HS-27A (cell line): ENCODE data around the gene CEL.

Experiments used
- DNase-seq: peaks from one replicate; pipeline ENCODE4 v3.0.0-alpha.2; 2012; ENCODE audit warnings: low read depth, missing footprints

CEL gene

GRCh38 chr9:133103987-133104505 is 42.3 kb downstream of the CEL start:
- DNase-seq = no peak

DNA sequence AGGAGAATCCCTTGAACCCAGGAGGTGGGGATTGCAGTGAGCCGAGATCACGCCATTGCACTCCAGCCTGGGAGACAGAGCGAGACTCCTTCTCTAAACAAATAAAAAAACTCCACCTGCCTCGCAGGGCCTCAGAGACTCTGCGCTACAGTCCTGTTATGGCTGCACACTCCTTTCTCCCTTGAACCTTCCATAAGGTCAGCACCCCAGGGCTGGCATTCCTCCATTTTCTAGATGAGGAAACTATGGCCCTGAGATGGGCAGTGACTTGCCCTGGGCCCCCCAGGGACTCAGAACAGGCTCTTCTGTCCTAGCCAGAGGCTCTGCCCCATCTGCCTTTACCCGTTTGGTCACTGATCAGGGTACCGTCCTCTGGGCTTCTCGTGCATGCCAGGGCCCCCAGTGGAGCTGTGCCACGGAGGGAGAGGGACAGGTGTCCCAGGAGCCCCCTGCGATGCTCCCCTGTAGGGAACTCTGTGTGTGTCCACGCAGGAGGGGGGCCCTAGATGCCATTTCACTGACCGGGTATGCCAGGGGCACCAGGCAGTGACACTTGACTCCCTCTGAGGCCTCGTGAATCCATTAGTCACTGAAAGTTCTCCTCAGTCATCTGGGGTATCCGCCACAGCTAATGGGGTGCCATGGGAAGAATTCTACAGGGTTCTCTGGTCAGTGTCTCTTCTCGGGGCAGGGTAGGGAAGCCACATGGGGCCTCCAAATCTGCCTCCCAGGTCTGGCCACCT is 43.1 kb downstream of the CEL start:
- DNase-seq = no peak

DNA sequence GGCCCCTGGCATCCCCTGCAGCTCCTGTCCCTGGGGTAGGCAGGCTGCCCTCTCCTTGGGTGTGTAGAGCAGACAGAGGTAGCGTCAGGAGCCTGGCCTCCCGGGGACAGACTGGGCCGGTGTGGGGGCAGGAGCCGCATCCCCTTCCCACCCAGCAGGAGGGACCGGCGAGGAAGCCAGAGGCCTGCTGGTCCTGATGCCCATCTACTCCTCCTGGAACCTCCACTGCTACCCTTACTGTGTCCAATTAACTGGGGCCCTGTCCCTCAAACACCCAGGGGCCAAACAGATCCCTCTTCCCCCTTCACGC is 43.6 kb downstream of the CEL start:
- no peak for DNase-seq

- no peak for DNase-seq
These were observed 44.9 kb downstream of the CEL start for GRCh38 chr9:133106511-133107244.

DNA sequence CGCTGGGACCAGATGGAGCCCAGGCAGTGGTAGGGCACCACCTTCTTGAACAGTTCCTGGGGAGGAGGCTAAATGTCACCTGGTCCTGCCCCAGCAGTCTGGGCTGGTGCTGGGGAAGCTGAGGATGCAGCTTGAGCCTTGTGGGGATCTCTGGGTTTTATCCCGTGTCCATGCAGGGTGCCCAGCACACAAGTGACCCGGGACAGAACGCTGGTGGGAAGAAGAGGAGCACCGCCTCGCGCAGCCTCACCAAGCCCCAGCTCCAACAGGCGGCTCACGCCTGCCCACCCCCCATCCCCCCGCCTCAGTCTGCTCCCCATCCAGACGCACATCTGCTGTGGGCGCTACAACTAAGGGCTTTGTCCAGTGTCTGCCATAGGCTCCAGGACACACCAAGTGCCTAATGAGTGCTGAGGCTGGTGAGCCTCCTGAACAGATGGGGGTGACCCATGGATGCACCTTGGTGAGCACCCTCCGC is 45.5 kb downstream of the CEL start:
- DNase-seq = no peak

DNA sequence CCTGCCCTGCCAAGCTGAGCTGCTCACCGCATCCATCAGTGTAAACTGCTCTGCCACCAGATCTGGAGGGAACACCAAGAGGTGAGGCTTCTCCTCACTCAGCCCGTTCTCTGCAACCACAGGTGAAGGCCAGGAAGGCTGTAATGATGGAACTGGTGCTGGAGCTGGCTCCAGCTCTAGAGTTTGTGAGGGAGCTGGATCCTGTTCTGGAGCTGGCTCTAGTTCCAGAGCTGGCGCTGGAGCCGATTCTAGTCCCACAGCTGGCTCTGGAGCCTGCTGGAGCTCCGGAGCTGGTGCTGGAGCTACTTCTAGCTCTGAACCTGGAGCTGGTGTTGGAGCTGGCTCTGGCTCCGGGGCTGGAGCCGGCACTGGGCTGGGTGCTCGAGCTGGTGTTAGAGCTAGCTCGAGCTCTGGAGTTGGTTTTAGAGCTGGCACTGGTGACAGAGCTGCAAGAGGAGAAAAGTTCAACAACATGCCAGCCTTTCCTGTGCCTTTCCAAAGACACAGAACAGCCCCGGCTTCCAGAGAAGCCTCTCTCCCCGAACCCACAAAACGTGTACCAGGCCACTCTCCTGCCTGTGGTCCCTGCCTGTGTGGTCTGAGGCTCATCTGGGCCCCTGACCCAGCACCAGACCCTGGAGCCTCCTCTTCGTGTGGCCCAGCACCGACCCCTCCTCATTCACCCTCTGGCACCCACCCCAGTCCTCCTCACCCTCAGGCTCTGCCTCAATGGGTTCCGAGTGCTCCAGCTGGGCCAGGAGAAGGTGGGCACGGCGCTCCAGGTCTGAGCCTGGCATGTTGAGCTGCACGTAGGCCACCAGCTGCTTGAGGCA is 46.4 kb downstream of the CEL start:
- no peak for DNase-seq

DNA sequence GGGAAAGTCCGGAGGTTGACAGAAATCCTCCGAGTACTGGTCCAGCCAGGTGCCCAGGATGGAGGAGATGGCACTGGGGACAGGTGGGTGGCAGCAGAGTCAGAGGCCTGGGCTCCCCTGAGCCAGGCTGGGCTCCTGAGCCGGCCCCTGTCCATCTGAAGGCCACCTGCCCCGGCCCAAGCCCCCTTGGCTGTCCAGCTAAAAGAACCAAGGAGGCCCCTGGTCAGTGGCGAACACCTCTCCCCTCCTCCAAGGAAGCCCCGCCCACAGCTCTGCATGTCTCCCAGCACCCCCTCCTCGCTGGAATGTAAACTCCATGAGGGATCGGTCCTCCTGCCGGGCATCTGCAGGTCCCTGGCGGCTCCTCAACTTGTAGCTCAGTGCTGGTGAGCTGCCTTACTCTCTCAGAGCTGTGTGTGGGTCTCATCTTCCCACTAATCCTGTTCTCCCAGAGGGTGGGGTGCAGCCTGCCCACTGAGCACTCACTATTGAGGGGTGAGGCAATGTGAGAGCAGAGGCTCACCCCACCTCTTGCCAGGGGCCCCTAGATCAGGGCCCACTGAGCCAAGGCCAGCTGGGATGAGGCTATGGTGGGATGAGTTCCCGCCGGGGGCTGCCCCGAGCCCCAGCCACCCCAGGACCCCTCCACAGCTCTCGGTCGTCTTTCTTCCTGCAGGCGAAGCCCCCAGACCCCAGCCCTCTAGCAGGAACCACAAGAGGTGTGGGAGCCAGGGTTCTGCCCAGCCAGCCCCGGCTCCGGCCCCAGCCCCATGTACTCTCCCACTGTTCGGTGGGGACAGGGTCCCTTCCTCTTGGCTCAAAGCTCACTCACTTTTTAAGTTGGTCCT is 47.2 kb downstream of the CEL start:
- DNase-seq = no peak

DNA sequence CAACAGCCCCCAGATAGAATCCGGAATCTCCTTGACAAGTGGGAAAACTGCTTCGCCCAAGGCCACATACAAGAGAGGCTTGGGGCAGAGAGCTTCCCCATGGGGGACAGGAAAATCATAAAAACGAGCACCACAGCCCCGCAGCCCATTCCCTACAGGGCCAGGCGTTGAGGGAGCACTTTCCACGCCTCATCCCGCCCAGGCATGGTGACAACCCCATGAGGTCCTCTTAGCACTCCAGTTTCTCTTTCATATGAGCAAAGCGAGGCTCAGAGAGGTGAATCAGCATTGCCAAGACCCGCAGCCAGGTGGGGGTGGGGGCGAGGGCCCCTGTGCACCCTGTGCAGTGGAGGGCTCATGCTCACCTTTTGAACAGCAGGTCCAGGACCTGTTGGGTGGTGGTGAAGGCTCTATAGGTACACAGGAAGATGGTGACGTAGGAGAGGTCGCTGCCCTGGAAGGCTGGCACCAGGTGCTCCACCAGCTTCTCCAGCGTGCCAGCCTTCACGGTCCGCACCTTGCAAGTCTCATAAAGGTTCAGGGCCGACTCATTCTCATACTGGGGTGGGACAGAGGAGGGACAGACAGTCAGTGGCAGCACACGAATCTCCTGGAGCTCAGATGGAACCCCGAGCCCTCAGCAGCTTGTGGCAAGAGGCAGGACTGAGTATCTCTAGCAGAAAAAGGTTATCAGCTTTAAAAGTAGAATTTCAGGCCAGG is 48.3 kb downstream of the CEL start:
- no peak for DNase-seq

GRCh38 chr9:133111808-133112662 is 50.3 kb downstream of the CEL start:
- DNase-seq = no peak

DNA sequence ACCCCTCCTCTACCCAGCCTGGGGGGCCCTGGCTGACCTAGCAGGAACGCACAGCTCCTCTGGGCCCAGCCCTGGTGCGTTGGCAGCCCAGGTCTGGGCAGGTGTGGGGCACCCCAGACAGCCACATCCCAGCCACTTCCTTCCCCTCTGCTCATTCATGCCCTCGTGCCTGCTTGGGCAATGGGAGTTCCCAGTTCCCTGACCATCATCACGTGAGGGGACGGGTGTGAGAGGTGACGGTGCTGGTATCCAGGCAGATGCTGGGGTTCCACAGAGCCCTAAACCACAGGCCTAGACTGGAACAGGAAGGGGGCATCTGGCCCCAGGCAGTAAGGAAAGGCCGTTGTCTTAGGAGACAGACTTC is 50.9 kb downstream of the CEL start:
- no peak for DNase-seq

- DNase-seq = no peak
These were observed 51.6 kb downstream of the CEL start for GRCh38 chr9:133113163-133113948.

- DNase-seq = no peak
These were observed 52.4 kb downstream of the CEL start for GRCh38 chr9:133113949-133114885.

DNA sequence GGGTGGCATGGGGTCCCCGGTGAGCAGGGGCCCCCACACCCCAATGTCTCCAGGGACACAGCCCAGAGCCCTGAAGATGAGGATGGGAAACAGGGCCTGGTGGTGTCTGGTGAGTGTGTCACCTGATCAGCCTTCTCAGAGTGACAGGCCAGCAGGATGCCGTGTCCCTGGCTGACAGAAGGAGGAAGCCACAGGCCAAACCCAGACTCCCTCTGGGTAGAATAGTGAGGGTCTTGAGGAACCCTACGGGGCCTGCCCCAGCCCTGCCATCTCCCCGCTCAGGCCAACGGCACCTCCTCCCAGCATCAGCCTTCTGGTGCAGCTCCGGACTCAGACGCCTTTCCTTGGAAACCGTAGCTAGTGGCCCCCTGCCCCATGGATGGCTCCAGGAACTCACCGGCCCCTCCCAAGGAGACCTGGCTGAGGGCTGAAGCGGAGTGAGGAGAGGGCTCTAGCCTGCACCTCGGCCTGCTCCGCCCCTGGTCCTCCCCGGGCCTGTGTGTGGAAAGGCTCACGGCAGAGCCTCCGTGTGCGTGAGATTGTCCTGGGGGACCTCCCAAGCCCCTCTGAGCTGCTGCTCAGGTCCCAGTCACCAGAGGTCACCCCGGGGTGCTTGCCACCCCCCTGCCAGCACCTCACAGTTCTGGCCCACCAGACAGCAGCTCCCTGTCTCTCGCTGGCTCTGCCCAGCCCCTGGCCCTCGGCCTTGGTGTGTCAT is 53.3 kb downstream of the CEL start:
- no peak for DNase-seq

DNA sequence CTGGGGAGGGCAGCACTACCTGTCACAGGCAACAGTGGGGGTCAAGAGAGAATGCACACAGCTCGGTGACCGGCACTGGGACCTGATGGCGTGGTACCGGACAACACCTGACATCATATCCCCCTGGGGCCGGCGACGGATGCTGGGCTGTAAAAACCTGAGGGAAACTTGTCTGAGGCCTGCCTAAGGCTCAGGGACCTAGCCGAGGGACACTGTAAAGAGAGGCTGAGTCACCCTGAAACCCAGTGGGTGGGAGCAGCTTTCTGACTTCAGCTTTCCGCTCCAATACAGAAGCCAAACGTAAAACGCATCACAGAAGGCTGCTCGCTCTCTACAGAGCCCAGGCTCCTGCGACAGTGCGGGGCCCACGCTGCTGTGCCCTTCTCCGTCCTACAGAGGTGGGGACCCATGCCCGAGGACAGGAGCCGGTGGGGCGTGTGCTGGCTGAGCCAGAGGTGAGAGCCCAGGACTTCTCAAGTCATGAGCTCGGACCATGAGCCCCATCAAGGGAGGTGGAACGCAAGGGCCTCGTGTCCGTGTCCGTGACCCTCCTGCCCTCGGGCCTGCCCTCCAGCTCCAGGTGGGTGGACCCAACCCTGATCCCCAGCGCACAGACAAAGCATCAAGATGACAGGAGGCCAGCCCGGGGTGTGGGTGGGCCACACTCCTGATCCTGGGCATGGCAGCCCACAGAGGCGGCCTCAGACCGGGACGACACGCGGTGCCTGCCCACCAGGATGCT is 54.0 kb downstream of the CEL start:
- DNase-seq = no peak

GRCh38 chr9:133116346-133117231 is 54.8 kb downstream of the CEL start:
- DNase-seq = no peak
